PC-3 (cell line): ENCODE data around the gene NFATC2. TPM values are rescaled to one million over a fixed set of nuclear protein-coding genes. Genes with fewer than 3 reads are reported as not detected.

Source experiments
- ATAC-seq: fragments of 200-7000 bp; cut with Tn5 transposase; 2 replicates; pipeline ENCODE4 v1.9.1; 2020; ENCODE audit warnings: mild to moderate bottlenecking, moderate library complexity
- BruUV-seq: library from RNA; stranded (reverse); fragments of 400-500 nt; replicated peaks from 2 replicates; lab custom pipeline; 2021; lab: Mats Ljungman, UMichigan
- CTCF ChIA-PET: fragments of 300-600 bp; sonication (Branson Sonifier 250); formaldehyde crosslinking; loops from one replicate; lab custom pipeline; 2022; ENCODE audit warnings: antibody characterized with exemption; lab: Charles Lee
- POLR2A ChIA-PET: fragments of 300-600 bp; sonication (Branson Sonifier 250); formaldehyde crosslinking; loops from one replicate; lab custom pipeline; 2022; ENCODE audit warnings: antibody characterized with exemption; ENCODE audit not compliant: unreplicated experiment; lab: Charles Lee
- DNase-seq: peaks from one replicate; pipeline ENCODE4 v3.0.0-alpha.2; 2015
- H2AFZ ChIP-seq: fragments of 300-600 bp; sonication (generic); 2 replicates; pipeline ENCODE4 v1.6.0; 2016; ENCODE audit warnings: antibody characterized with exemption, low read length
- H3F3A ChIP-seq: fragments of 300-600 bp; sonication (generic); one replicate; pipeline ENCODE4 v1.6.0; 2017; ENCODE audit warnings: antibody characterized with exemption, low read length, control low read depth, mild to moderate bottlenecking; ENCODE audit not compliant: unreplicated experiment
- H3K27ac ChIP-seq: fragments of 300-600 bp; sonication (generic); 2 replicates; pipeline ENCODE4 v1.5.1; 2016; ENCODE audit warnings: mild to moderate bottlenecking, low read length
- H3K27me3 ChIP-seq: fragments of 300-600 bp; sonication (generic); 2 replicates; pipeline ENCODE4 v1.6.1; 2016; ENCODE audit warnings: low read length, mixed read lengths
- H3K36me3 ChIP-seq: fragments of 300-600 bp; sonication (generic); 2 replicates; pipeline ENCODE4 v1.6.1; 2016; ENCODE audit warnings: low read depth, mixed run types, low read length, mixed read lengths
- H3K4me1 ChIP-seq: fragments of 300-600 bp; sonication (generic); 2 replicates; pipeline ENCODE4 v1.5.1; 2016; ENCODE audit warnings: low read length; ENCODE audit not compliant: insufficient read depth
- H3K4me2 ChIP-seq: fragments of 300-600 bp; sonication (generic); 2 replicates; pipeline ENCODE4 v1.6.0; 2016; ENCODE audit warnings: low read length
- H3K4me3 ChIP-seq: fragments of 300-600 bp; sonication (generic); 2 replicates; pipeline ENCODE4 v1.5.1; 2016; ENCODE audit warnings: mild to moderate bottlenecking, low read length, mixed read lengths
- H3K79me2 ChIP-seq: fragments of 300-600 bp; sonication (generic); 2 replicates; pipeline ENCODE4 v1.6.1; 2017; ENCODE audit warnings: low read length, mixed read lengths
- H3K9ac ChIP-seq: fragments of 300-600 bp; sonication (generic); 2 replicates; pipeline ENCODE4 v1.6.0; 2016; ENCODE audit warnings: mild to moderate bottlenecking, low read length
- H3K9me2 ChIP-seq: fragments of 300-600 bp; sonication (generic); replicated peaks from 2 replicates; pipeline ENCODE4 v1.6.1; 2016; ENCODE audit warnings: mixed run types, low read length, mixed read lengths
- H3K9me3 ChIP-seq: fragments of 300-600 bp; sonication (generic); 2 replicates; pipeline ENCODE4 v1.6.1; 2016; ENCODE audit warnings: low read length, mixed read lengths
- H4K20me1 ChIP-seq: fragments of 300-600 bp; sonication (generic); 2 replicates; pipeline ENCODE4 v1.6.1; 2016; ENCODE audit warnings: low read length, mixed read lengths
- CTCF ChIP-seq: fragments of 300-600 bp; sonication (generic); conservative IDR thresholded peaks from 2 replicates; pipeline ENCODE4 v1.5.1; 2017; ENCODE audit warnings: antibody characterized with exemption, low read depth, mild to moderate bottlenecking, low read length
- EZH2 ChIP-seq: fragments of 300-600 bp; sonication (generic); IDR thresholded peaks from one replicate; pipeline ENCODE4 v1.6.1; 2017; ENCODE audit warnings: antibody characterized with exemption, mild to moderate bottlenecking, low read length; ENCODE audit not compliant: unreplicated experiment
- EZH2phosphoT487 ChIP-seq: fragments of 300-600 bp; sonication (generic); IDR thresholded peaks from 2 replicates; pipeline ENCODE4 v1.6.1; 2018; ENCODE audit warnings: mild to moderate bottlenecking, antibody characterized with exemption, low read length, borderline replicate concordance
- intact Hi-C: fragments of 100-400 bp; cut with micrococcal nuclease; formaldehyde crosslinking; loops from 2 replicates; pipeline ENCODE4 v1.9.0; 2023
- total RNA-seq: library from RNA; depleted of rRNA; stranded (reverse); fragments of >200 nt; gene quantifications from 2 replicates; pipeline ENCODE4 v1.2.3, GENCODE V29; 2014

NFATC2 gene
- total RNA-seq, 1 experiment from 2014 or later: 12.9 TPM

GRCh38 chr20:51587145-51587544, 44.6 kb upstream of the NFATC2 start:
- POLR2A ChIA-PET: no interaction called here
- BruUV-seq: no TSS peak
- CTCF ChIA-PET: no interaction called here

GRCh38 chr20:51586005-51586440, 43.5 kb upstream of the NFATC2 start:
- H3K27ac ChIP-seq: no peak overlapping the region

More at GRCh38 chr20:51587145-51587544, 44.6 kb upstream of the NFATC2 start:
- H3K79me2 ChIP-seq: no peaks in the 10 kb centered on the region
- intact Hi-C loops: no loop called here
- DNase-seq: no peak
- no peaks in the 10 kb centered on the region for H3K27me3 ChIP-seq
- no peaks in the 10 kb centered on the region for H3K36me3 ChIP-seq
- H3K27ac ChIP-seq: no peak overlapping the region
- H3K4me1 ChIP-seq: peaks cover 8% of the 10 kb centered on the region
- H4K20me1 ChIP-seq: no peaks in the 10 kb centered on the region
- H2AFZ ChIP-seq: no peak overlapping the region
- no peak overlapping the region for H3K4me3 ChIP-seq
- ATAC-seq: no peak
- H3K9me2 ChIP-seq: no peaks in the 10 kb centered on the region
- H3K4me2 ChIP-seq: no peak overlapping the region
- no peaks in the 10 kb centered on the region for H3K9me3 ChIP-seq
- no peak for TF ChIP-seq EZH2
- TF ChIP-seq CTCF: no peak
- TF ChIP-seq EZH2phosphoT487: no peak
- H3K9ac ChIP-seq: no peak overlapping the region
- no peaks in the 10 kb centered on the region for H3F3A ChIP-seq

More at GRCh38 chr20:51586005-51586440, 43.5 kb upstream of the NFATC2 start:
- TF ChIP-seq EZH2 (no peak), EZH2phosphoT487 (no peak), CTCF (no peak)
- intact Hi-C loops: no loop called here
- peak overlapping the region; percentile 3; the same call in 1 of the 2 replicates for H3K4me2 ChIP-seq
- H3K79me2 ChIP-seq: no peaks in the 10 kb centered on the region
- no peaks in the 10 kb centered on the region for H3K9me3 ChIP-seq
- H3K4me1 ChIP-seq: peaks cover 8% of the 10 kb centered on the region
- H2AFZ ChIP-seq: no peak overlapping the region
- H3K36me3 ChIP-seq: no peaks in the 10 kb centered on the region
- H3F3A ChIP-seq: no peaks in the 10 kb centered on the region
- BruUV-seq: no TSS peak
- H4K20me1 ChIP-seq: no peaks in the 10 kb centered on the region
- no peaks in the 10 kb centered on the region for H3K9me2 ChIP-seq
- ATAC-seq (peak; percentile 61), DNase-seq (peak; percentile 65)
- no peak overlapping the region for H3K9ac ChIP-seq
- H3K27me3 ChIP-seq: no peaks in the 10 kb centered on the region
- CTCF ChIA-PET: interaction anchor here (1.0 kb wide), 1 partner anchor 200 kb away, joined by 5 read pairs; no protein-coding TSS in a partner anchor
- H3K4me3 ChIP-seq: no peak overlapping the region
- POLR2A ChIA-PET: no interaction called here
